ENCODE results near the gene TRAM2. TPM values are rescaled to one million over a fixed set of nuclear protein-coding genes. Genes with fewer than 3 reads are reported as not detected.

TRAM2 gene
- total and polyA plus RNA-seq, 2 donors (not counting 3 experiments of a cell fraction or from before 2014, with no cell fraction given): 85.7 to 98.6 TPM

- H3K79me2 ChIP-seq (ENCODE audit: control insufficient read depth, insufficient read depth, low read length): no peaks in the 10 kb centered on the region
- BruUV-seq (replicated peaks): no TSS peak
- ChIA-PET CTCF (interaction anchor here (1.0 to 1.8 kb wide), 3 partner anchors 8 to 15 kb away, joined by 3 to 4 read pairs (median 3); no protein-coding TSS in a partner anchor), POLR2A (no interaction called here)
- no peak for FAIRE-seq
- intact Hi-C loops (cut with micrococcal nuclease): loop anchor here (1.0 kb wide), 1 partner anchor 12 kb away; no protein-coding TSS in a partner anchor
- TF ChIP-seq FOS (IDR thresholded peaks at IDR 0.05; ENCODE audit: borderline replicate concordance, insufficient read depth, low read length) (no peak), POLR2AphosphoS5 (IDR thresholded peaks at IDR 0.05; ENCODE audit: insufficient read depth, low read depth, low read length) (no peak), MAX (IDR thresholded peaks at IDR 0.05; ENCODE audit: insufficient read depth, insufficient read length) (no peak)
- dilution Hi-C loops (cut with MboI; ENCODE audit: extremely low pct_ligation_motif_present, low sequenced_read_pairs): no loop called here
- H3K27ac ChIP-seq (ENCODE audit: insufficient read depth, low read depth, low read length): no peak overlapping the region
- no peak overlapping the region for H2AFZ ChIP-seq (ENCODE audit: low read depth, low read length)
- no peak overlapping the region for H3K4me3 ChIP-seq (replicated peaks in 1 of 3; ENCODE audit: insufficient read depth in 1 of 3, low read depth in 1 of 3, low read length in 3 of 3)
- no peak overlapping the region for H3K4me2 ChIP-seq (ENCODE audit: insufficient read depth, low read length)
- H3K4me1 ChIP-seq (ENCODE audit: control insufficient read depth, extremely low read depth, insufficient read depth, low read length): peaks cover 2% of the 10 kb centered on the region
- H3K36me3 ChIP-seq (ENCODE audit: control insufficient read depth in 2 of 2, extremely low read depth in 1 of 2, insufficient read depth in 2 of 2, low read length in 2 of 2): no peaks in the 10 kb centered on the region
- H3K9me1 ChIP-seq (replicated peaks; ENCODE audit: control insufficient read depth, extremely low read depth, insufficient read depth, low read length): no peaks in the 10 kb centered on the region
- no peak overlapping the region for H3K9ac ChIP-seq (replicated peaks; ENCODE audit: extremely low read depth, insufficient read depth, low read length)
- H3K9me3 ChIP-seq (replicated peaks; ENCODE audit: control insufficient read depth, insufficient read depth, low read length): no peaks in the 10 kb centered on the region
- DNase-seq (ENCODE audit: low read depth, low spot score): no peak
- H4K20me1 ChIP-seq (replicated peaks; ENCODE audit: control insufficient read depth, extremely low read depth, insufficient read depth, low read length): no peaks in the 10 kb centered on the region
- H3K27me3 ChIP-seq (ENCODE audit: control insufficient read depth in 2 of 2, insufficient read depth in 2 of 2, low read length in 2 of 2): no peaks in the 10 kb centered on the region
These were observed 6.1 kb upstream of the TRAM2 start for GRCh38 chr6:52582996-52583395.

- Histone ChIP-seq H3K79me2 (ENCODE audit: control insufficient read depth, insufficient read depth, low read length) (no peaks in the 10 kb centered on the region), H3K4me2 (ENCODE audit: insufficient read depth, low read length) (no peak overlapping the region), H3K9ac (replicated peaks; ENCODE audit: extremely low read depth, insufficient read depth, low read length) (no peak overlapping the region), H3K9me1 (replicated peaks; ENCODE audit: control insufficient read depth, extremely low read depth, insufficient read depth, low read length) (no peaks in the 10 kb centered on the region), H3K9me3 (replicated peaks; ENCODE audit: control insufficient read depth, insufficient read depth, low read length) (no peaks in the 10 kb centered on the region), H3K27ac (ENCODE audit: insufficient read depth, low read depth, low read length) (no peak overlapping the region), H3K36me3 (ENCODE audit: control insufficient read depth in 2 of 2, extremely low read depth in 1 of 2, insufficient read depth in 2 of 2, low read length in 2 of 2) (no peaks in the 10 kb centered on the region), H3K27me3 (ENCODE audit: control insufficient read depth in 2 of 2, insufficient read depth in 2 of 2, low read length in 2 of 2) (no peaks in the 10 kb centered on the region), H3K4me3 (replicated peaks in 1 of 3; ENCODE audit: insufficient read depth in 1 of 3, low read depth in 1 of 3, low read length in 3 of 3) (no peak overlapping the region), H2AFZ (ENCODE audit: low read depth, low read length) (no peak overlapping the region), H3K4me1 (ENCODE audit: control insufficient read depth, extremely low read depth, insufficient read depth, low read length) (peaks cover 8% of the 10 kb centered on the region), H4K20me1 (replicated peaks; ENCODE audit: control insufficient read depth, extremely low read depth, insufficient read depth, low read length) (no peaks in the 10 kb centered on the region)
- intact Hi-C loops (cut with micrococcal nuclease): loop anchor here (1.0 kb wide), 1 partner anchor 13 kb away; no protein-coding TSS in a partner anchor
- TF ChIP-seq CTCF (IDR thresholded peaks at IDR 0.05; ENCODE audit: extremely low read depth in 1 of 2, insufficient read depth in 1 of 2, low read depth in 1 of 2, low read length in 2 of 2) (no peak), POLR2AphosphoS5 (IDR thresholded peaks at IDR 0.05; ENCODE audit: insufficient read depth, low read depth, low read length) (no peak), JUN (IDR thresholded peaks at IDR 0.05; ENCODE audit: borderline replicate concordance, insufficient read depth, insufficient read length, low read depth) (no peak), MYC (IDR thresholded peaks at IDR 0.05; ENCODE audit: low read depth, low read length) (no peak), MAX (IDR thresholded peaks at IDR 0.05; ENCODE audit: insufficient read depth, insufficient read length) (no peak), POLR2A (IDR thresholded peaks at IDR 0.05; ENCODE audit: low read depth, low read length) (no peak), GATA2 (IDR thresholded peaks at IDR 0.05; ENCODE audit: insufficient read depth, insufficient read length, low read depth, low read length) (no peak), EZH2 (IDR thresholded peaks at IDR 0.05; ENCODE audit: borderline replicate concordance, low read depth, low read length, severe bottlenecking) (no peak), FOS (IDR thresholded peaks at IDR 0.05; ENCODE audit: borderline replicate concordance, insufficient read depth, low read length) (no peak)
- dilution Hi-C loops (cut with MboI; ENCODE audit: extremely low pct_ligation_motif_present, low sequenced_read_pairs): no loop called here
- BruUV-seq (replicated peaks): no TSS peak
- DNase-seq (ENCODE audit: low read depth, low spot score) (no peak), FAIRE-seq (no peak)
- ChIA-PET CTCF (interaction anchor here (1.0 to 1.8 kb wide), 2 partner anchors 9 to 15 kb away, joined by 3 to 4 read pairs; no protein-coding TSS in a partner anchor), POLR2A (no interaction called here)
These were observed 5.6 kb upstream of the TRAM2 start for GRCh38 chr6:52582446-52582845.

Data from endothelial cell of umbilical vein (primary cell).